ENCODE data around the gene ABL1.

The ABL1 gene

DNA sequence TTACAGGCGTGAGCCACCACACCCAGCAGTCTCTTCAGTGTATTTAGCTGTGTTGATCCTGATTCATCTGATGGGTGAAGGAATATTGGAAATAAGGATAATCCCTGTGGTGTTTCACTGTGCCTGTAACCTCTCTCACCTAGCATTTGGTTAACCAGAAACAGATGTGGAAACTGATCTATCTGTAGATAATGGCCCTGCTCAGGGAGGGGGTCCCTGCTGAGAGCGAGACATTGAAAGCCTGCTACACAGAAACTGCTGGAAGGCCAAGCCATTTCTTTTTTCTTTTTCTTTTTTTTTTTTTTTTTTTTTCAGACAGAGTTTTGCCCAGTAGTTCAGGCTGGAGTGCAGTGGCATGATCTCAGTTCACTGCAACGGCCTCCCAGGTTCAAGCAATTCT is 33.2 kb downstream of the ABL1 start:
- no peak overlapping the region for H3K9ac ChIP-seq (ENCODE audit: low read depth, low read length, poor library complexity, severe bottlenecking)
- H3K79me2 ChIP-seq (ENCODE audit: insufficient read depth, low read length), result no peaks in the 10 kb centered on the region
- H3K4me1 ChIP-seq (ENCODE audit: insufficient read depth, low read length, poor library complexity, severe bottlenecking), result no peaks in the 10 kb centered on the region
- H3K27me3 ChIP-seq (ENCODE audit: insufficient read depth, low read length, poor library complexity, severe bottlenecking), result no peaks in the 10 kb centered on the region
- no peaks in the 10 kb centered on the region for H3F3A ChIP-seq (ENCODE audit: low read depth)
- TF ChIP-seq, protein P1, sequence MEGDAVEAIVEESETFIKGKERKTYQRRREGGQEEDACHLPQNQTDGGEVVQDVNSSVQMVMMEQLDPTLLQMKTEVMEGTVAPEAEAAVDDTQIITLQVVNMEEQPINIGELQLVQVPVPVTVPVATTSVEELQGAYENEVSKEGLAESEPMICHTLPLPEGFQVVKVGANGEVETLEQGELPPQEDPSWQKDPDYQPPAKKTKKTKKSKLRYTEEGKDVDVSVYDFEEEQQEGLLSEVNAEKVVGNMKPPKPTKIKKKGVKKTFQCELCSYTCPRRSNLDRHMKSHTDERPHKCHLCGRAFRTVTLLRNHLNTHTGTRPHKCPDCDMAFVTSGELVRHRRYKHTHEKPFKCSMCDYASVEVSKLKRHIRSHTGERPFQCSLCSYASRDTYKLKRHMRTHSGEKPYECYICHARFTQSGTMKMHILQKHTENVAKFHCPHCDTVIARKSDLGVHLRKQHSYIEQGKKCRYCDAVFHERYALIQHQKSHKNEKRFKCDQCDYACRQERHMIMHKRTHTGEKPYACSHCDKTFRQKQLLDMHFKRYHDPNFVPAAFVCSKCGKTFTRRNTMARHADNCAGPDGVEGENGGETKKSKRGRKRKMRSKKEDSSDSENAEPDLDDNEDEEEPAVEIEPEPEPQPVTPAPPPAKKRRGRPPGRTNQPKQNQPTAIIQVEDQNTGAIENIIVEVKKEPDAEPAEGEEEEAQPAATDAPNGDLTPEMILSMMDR (conservative IDR thresholded peaks at IDR 0.05; ENCODE audit: low read length), result no peak
- no peak for TF ChIP-seq EZH2phosphoT487 (IDR thresholded peaks at IDR 0.05; ENCODE audit: borderline replicate concordance)
- H3K36me3 ChIP-seq (ENCODE audit: insufficient read depth, low read length), result peaks cover 27% of the 10 kb centered on the region; the same call in 1 of the 2 replicates
- no peak overlapping the region for H3K4me2 ChIP-seq (ENCODE audit: low read depth, low read length, poor library complexity, severe bottlenecking)
- no peak overlapping the region for H2AFZ ChIP-seq (ENCODE audit: low read length)
- H3K9me2 ChIP-seq (replicated peaks; ENCODE audit: low read depth, low read length), result no peaks in the 10 kb centered on the region
- H4K20me1 ChIP-seq (ENCODE audit: insufficient read depth, low read length, poor library complexity, severe bottlenecking), result peaks cover 4% of the 10 kb centered on the region
- H3K9me3 ChIP-seq (ENCODE audit: insufficient read depth, low read depth, low read length), result no peaks in the 10 kb centered on the region
- no peak overlapping the region for H3K4me3 ChIP-seq (ENCODE audit: low read length, poor library complexity, severe bottlenecking)

DNA sequence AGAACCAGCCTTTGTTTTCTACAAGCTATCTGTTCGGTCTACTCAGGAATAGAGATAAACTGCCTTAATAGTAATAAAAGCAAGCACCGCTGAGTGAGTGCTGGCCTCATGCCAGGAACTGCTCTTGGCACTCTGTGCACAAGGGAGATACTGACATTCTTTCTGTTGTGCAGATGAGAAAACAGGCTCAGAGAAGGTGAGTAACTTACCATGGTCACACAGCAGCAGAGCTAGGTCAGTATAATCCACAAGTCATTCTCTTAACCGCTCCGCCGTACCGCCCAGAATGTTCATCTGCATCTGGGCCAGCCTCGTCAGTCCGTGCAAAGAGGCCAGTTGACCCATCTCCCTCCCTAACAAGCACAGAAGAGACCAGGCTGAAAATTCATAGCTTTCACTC is 34.2 kb downstream of the ABL1 start:
- no peaks in the 10 kb centered on the region for H3K4me1 ChIP-seq (ENCODE audit: insufficient read depth, low read length, poor library complexity, severe bottlenecking)
- no peaks in the 10 kb centered on the region for H3F3A ChIP-seq (ENCODE audit: low read depth)
- H3K4me2 ChIP-seq (ENCODE audit: low read depth, low read length, poor library complexity, severe bottlenecking), result no peak overlapping the region
- H3K79me2 ChIP-seq (ENCODE audit: insufficient read depth, low read length), result no peaks in the 10 kb centered on the region
- H3K4me3 ChIP-seq (ENCODE audit: low read length, poor library complexity, severe bottlenecking), result no peak overlapping the region
- TF ChIP-seq, protein P1 (conservative IDR thresholded peaks at IDR 0.05; ENCODE audit: low read length), result no peak
- no peak for TF ChIP-seq EZH2phosphoT487 (IDR thresholded peaks at IDR 0.05; ENCODE audit: borderline replicate concordance)
- H2AFZ ChIP-seq (ENCODE audit: low read length), result no peak overlapping the region
- H3K36me3 ChIP-seq (ENCODE audit: insufficient read depth, low read length), result peaks cover 33% of the 10 kb centered on the region; the same call in 1 of the 2 replicates
- no peak overlapping the region for H3K9ac ChIP-seq (ENCODE audit: low read depth, low read length, poor library complexity, severe bottlenecking)
- H4K20me1 ChIP-seq (ENCODE audit: insufficient read depth, low read length, poor library complexity, severe bottlenecking), result peaks cover 4% of the 10 kb centered on the region
- H3K9me3 ChIP-seq (ENCODE audit: insufficient read depth, low read depth, low read length), result no peaks in the 10 kb centered on the region
- no peaks in the 10 kb centered on the region for H3K27me3 ChIP-seq (ENCODE audit: insufficient read depth, low read length, poor library complexity, severe bottlenecking)
- no peaks in the 10 kb centered on the region for H3K9me2 ChIP-seq (replicated peaks; ENCODE audit: low read depth, low read length)

DNA sequence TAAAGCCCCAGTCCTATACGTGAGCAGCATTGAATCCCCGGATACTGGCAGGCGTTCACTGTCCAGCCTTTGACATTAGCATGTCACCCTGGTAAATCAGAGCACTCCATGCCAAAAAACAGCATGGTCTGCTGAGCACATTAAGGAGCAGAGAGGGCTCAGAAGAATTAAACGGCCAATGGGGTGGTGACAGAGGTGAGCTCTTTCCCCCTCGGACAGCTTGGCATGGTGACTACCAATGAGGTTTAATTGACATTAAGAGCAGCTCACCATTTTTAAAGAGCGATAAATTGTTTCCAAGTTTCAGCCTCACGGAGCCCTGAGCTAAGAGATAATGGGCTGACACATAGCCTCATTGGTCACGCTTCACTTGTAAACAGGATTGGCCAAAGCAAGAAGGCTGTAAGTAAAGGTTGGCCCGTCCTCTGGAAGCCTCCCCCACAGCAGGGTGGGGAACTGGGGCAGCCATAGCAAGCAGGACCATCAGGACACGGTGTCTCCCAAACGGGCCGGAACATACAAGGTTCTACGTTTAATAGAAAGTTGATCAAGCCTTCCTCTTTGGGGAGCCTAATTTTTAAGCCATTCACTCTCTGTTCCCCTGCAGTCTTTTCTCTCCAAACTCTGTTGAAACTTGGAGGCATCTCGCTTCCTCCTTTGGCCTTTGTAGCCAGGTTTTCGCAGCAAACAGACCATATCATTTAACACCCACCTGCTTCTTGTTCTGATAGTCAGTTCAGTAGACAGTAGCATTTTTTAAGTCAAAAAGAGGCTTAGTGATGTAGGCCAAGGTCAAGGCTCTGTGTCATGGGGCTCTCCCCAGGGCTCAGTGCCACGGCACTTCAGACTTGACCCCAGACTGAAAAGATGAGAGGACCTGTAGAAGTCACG is 35.7 kb downstream of the ABL1 start:
- Histone ChIP-seq H3K9ac (ENCODE audit: low read depth, low read length, poor library complexity, severe bottlenecking) (no peak overlapping the region), H4K20me1 (ENCODE audit: insufficient read depth, low read length, poor library complexity, severe bottlenecking) (peaks cover 4% of the 10 kb centered on the region), H3K9me3 (ENCODE audit: insufficient read depth, low read depth, low read length) (no peaks in the 10 kb centered on the region), H3K4me1 (ENCODE audit: insufficient read depth, low read length, poor library complexity, severe bottlenecking) (no peaks in the 10 kb centered on the region), H3K36me3 (ENCODE audit: insufficient read depth, low read length) (peaks cover 41% of the 10 kb centered on the region; the same call in 1 of the 2 replicates), H3K4me2 (ENCODE audit: low read depth, low read length, poor library complexity, severe bottlenecking) (no peak overlapping the region), H3K9me2 (replicated peaks; ENCODE audit: low read depth, low read length) (no peaks in the 10 kb centered on the region), H3K79me2 (ENCODE audit: insufficient read depth, low read length) (no peaks in the 10 kb centered on the region), H3K4me3 (ENCODE audit: low read length, poor library complexity, severe bottlenecking) (no peak overlapping the region), H3K27me3 (ENCODE audit: insufficient read depth, low read length, poor library complexity, severe bottlenecking) (no peaks in the 10 kb centered on the region), H3F3A (ENCODE audit: low read depth) (no peaks in the 10 kb centered on the region), H2AFZ (ENCODE audit: low read length) (no peak overlapping the region)
- TF ChIP-seq, protein P1 (conservative IDR thresholded peaks at IDR 0.05; ENCODE audit: low read length), result no peak
- no peak for TF ChIP-seq EZH2phosphoT487 (IDR thresholded peaks at IDR 0.05; ENCODE audit: borderline replicate concordance)
